GM19395 (cell line): ENCODE data around the gene ZNF697.

ENCODE experiments used
- ATAC-seq: cut with Tn5 transposase; IDR thresholded peaks from one replicate; pipeline ENCODE4 v1.9.1; 2021; ENCODE audit warnings: mild to moderate bottlenecking, moderate library complexity; ENCODE audit not compliant: unreplicated experiment

Gene ZNF697

GRCh38 chr1:119664067-119664466, 16.0 kb upstream of the ZNF697 start:
- no peak for ATAC-seq

- peak; percentile 83 for ATAC-seq
Observed at GRCh38 chr1:119662034-119662437, 14.0 kb upstream of the ZNF697 start.

GRCh38 chr1:119660253-119661083, 12.4 kb upstream of the ZNF697 start:
- ATAC-seq, result peak; percentile 58

- no peak for ATAC-seq
Observed at GRCh38 chr1:119659628-119660027, 11.6 kb upstream of the ZNF697 start.

GRCh38 chr1:119656410-119656955, 8.4 kb upstream of the ZNF697 start:
- peak; percentile 58 for ATAC-seq

- no peak for ATAC-seq
Observed at GRCh38 chr1:119655154-119655553, 7.1 kb upstream of the ZNF697 start.

GRCh38 chr1:119653839-119654170, 5.7 kb upstream of the ZNF697 start:
- ATAC-seq, result no peak

- no peak for ATAC-seq
Observed at GRCh38 chr1:119653135-119653838, 5.2 kb upstream of the ZNF697 start.

- ATAC-seq, result no peak
Observed at GRCh38 chr1:119652587-119652986, 4.5 kb upstream of the ZNF697 start.

- no peak for ATAC-seq
Observed at GRCh38 chr1:119651641-119652040, 3.6 kb upstream of the ZNF697 start.

- no peak for ATAC-seq
Observed at GRCh38 chr1:119651133-119651532, 3.1 kb upstream of the ZNF697 start.

GRCh38 chr1:119648620-119649004, 546 bp upstream of the ZNF697 start:
- ATAC-seq, result no peak

- ATAC-seq, result peak; percentile 23
Observed at GRCh38 chr1:119647228-119647733, 785 bp downstream of the ZNF697 start.

GRCh38 chr1:119646521-119647227, 1.4 kb downstream of the ZNF697 start:
- no peak for ATAC-seq

- ATAC-seq, result no peak
Observed at GRCh38 chr1:119639109-119639508, 9.0 kb downstream of the ZNF697 start.

GRCh38 chr1:119637710-119638109, 10.4 kb downstream of the ZNF697 start:
- ATAC-seq, result no peak

- ATAC-seq, result no peak
Observed at GRCh38 chr1:119636491-119637089, 11.5 kb downstream of the ZNF697 start.

GRCh38 chr1:119635811-119636390, 12.2 kb downstream of the ZNF697 start:
- peak; percentile 71 for ATAC-seq

GRCh38 chr1:119634016-119634415, 14.1 kb downstream of the ZNF697 start:
- no peak for ATAC-seq

- ATAC-seq, result no peak
Observed at GRCh38 chr1:119633575-119633974, 14.5 kb downstream of the ZNF697 start.
